ELR (cell line): Measurements from ENCODE around the gene INPP4A.

Source experiments
- DNase-seq: peaks from one replicate; pipeline ENCODE4 v3.0.0-alpha.2; 2015; ENCODE audit warnings: low read depth

Gene INPP4A

GRCh38 chr2:98541906-98542305 is 97.2 kb downstream of the INPP4A start:
- no peak for DNase-seq

GRCh38 chr2:98543214-98543613 is 98.6 kb downstream of the INPP4A start:
- DNase-seq = peak; percentile 25

GRCh38 chr2:98543842-98544241 is 99.2 kb downstream of the INPP4A start:
- no peak for DNase-seq

- no peak for DNase-seq
These were observed 100.9 kb downstream of the INPP4A start for GRCh38 chr2:98545591-98545990.

GRCh38 chr2:98546186-98546585 is 101.5 kb downstream of the INPP4A start:
- DNase-seq = no peak

GRCh38 chr2:98547092-98547790 is 102.6 kb downstream of the INPP4A start:
- DNase-seq = no peak

- DNase-seq = no peak
These were observed 104.5 kb downstream of the INPP4A start for GRCh38 chr2:98548920-98549818.

- no peak for DNase-seq
These were observed 105.5 kb downstream of the INPP4A start for GRCh38 chr2:98550165-98550564.

- DNase-seq = no peak
These were observed 106.7 kb downstream of the INPP4A start for GRCh38 chr2:98551316-98551715.

- DNase-seq = peak; percentile 83
These were observed 108.0 kb downstream of the INPP4A start for GRCh38 chr2:98552499-98553179.

- no peak for DNase-seq
These were observed 109.6 kb downstream of the INPP4A start for GRCh38 chr2:98554116-98554861.

- DNase-seq = no peak
These were observed 111.0 kb downstream of the INPP4A start for GRCh38 chr2:98555696-98556095.

GRCh38 chr2:98556344-98557033 is 111.8 kb downstream of the INPP4A start:
- DNase-seq = no peak

- DNase-seq = no peak
These were observed 114.3 kb downstream of the INPP4A start for GRCh38 chr2:98558852-98559530.

GRCh38 chr2:98559581-98559980 is 114.9 kb downstream of the INPP4A start:
- DNase-seq = peak; percentile 37

- DNase-seq = peak; percentile 92
These were observed 115.7 kb downstream of the INPP4A start for GRCh38 chr2:98560256-98560771.

- no peak for DNase-seq
These were observed 116.4 kb downstream of the INPP4A start for GRCh38 chr2:98561018-98561417.

- DNase-seq = no peak
These were observed 117.4 kb downstream of the INPP4A start for GRCh38 chr2:98561902-98562695.

- no peak for DNase-seq
These were observed 118.7 kb downstream of the INPP4A start for GRCh38 chr2:98563394-98563793.
